HepG2 (cell line): ENCODE data around the gene NCKIPSD. TPM values are rescaled to one million over a fixed set of nuclear protein-coding genes. Genes with fewer than 3 reads are reported as not detected.
A peak's percentile ranks its signal among the peaks of the same experiment; 100 is the strongest.

Experiments used
- ATAC-seq: fragments of 200-7000 bp; cut with Tn5 transposase; 3 replicates; pipeline ENCODE4 v1.9.1; 2020; ENCODE audit warnings: mild to moderate bottlenecking, moderate library complexity
- BruUV-seq: library from RNA; stranded (reverse); fragments of 400-500 nt; replicated peaks from 2 replicates; lab custom pipeline; 2021; lab: Mats Ljungman, UMichigan
- CTCF ChIA-PET: fragments of 300-600 bp; formaldehyde crosslinking; extraction: SDS; loops from one replicate; lab custom pipeline; 2021; ENCODE audit warnings: low total read pairs, inconsistent platforms, low intra/inter-chr PET ratio; lab: Yijun Ruan, JAX
- POLR2A ChIA-PET: fragments of 350-600 bp; sonication (Branson Sonifier 250); formaldehyde crosslinking; loops from one replicate; lab custom pipeline; 2020; ENCODE audit warnings: antibody characterized with exemption, inconsistent platforms; lab: Yijun Ruan, JAX
- DNase-seq: peaks from one replicate; pipeline ENCODE4 v3.0.0-alpha.2; 2015; ENCODE audit warnings: low spot score
- FAIRE-seq: peaks from 3 replicates; lab custom pipeline; 2011; peaks lifted over from hg19 to GRCh38; lab: Jason Lieb, UNC
- H2AFZ ChIP-seq: one replicate; pipeline ENCODE4 v1.6.1; 2011; ENCODE audit warnings: low read length, inconsistent platforms
- H3K27ac ChIP-seq: fragments of 300-600 bp; 3 replicates; pipeline ENCODE4 v1.8.0; 2011; ENCODE audit warnings: mixed run types, mild to moderate bottlenecking, mixed read lengths, low read length, inconsistent platforms; ENCODE audit not compliant: insufficient read depth; ENCODE audit errors: extremely low read length
- H3K27me3 ChIP-seq, 2 experiments: fragments of 200-600 bp in 1 of 2; 2 replicates in 1 of 2; 3 replicates in 1 of 2; pipeline versions ENCODE4 v1.6.0 to v1.8.0; 2011; ENCODE audit warnings: low read length in 2 of 2, mild to moderate bottlenecking in 2 of 2, moderate library complexity in 2 of 2, inconsistent platforms in 1 of 2; ENCODE audit not compliant: insufficient read depth in 2 of 2, control insufficient read depth in 1 of 2
- H3K36me3 ChIP-seq, 2 experiments: fragments of 200-600 bp in 1 of 2; replicated peaks in 1 of 2; 2 replicates in 1 of 2; 3 replicates in 1 of 2; pipeline versions ENCODE4 v1.5.1 to v1.8.0; 2011; ENCODE audit warnings: low read length in 2 of 2, inconsistent platforms in 1 of 2; ENCODE audit not compliant: insufficient read depth in 2 of 2, control insufficient read depth in 1 of 2
- H3K4me1 ChIP-seq: 2 replicates; pipeline ENCODE4 v1.5.1; 2012; ENCODE audit warnings: low read length, inconsistent platforms; ENCODE audit not compliant: insufficient read depth
- H3K4me2 ChIP-seq: 2 replicates; pipeline ENCODE4 v1.6.0; 2011; ENCODE audit warnings: low read depth, low read length, inconsistent platforms
- H3K4me3 ChIP-seq, 3 experiments: fragments of 200-600 bp in 1 of 3; sonication (generic), shearing (Covaris generic) in 1 of 3; replicated peaks in 1 of 3; 2 replicates each; pipeline ENCODE4 v1.5.1; 2011 to 2016; ENCODE audit warnings: low read length in 3 of 3, inconsistent platforms in 2 of 3, low read depth in 2 of 3, mild to moderate bottlenecking in 2 of 3, control low read depth in 1 of 3, mixed read lengths in 1 of 3; ENCODE audit not compliant: insufficient read depth in 1 of 3
- H3K79me2 ChIP-seq: one replicate; pipeline ENCODE4 v1.6.1; 2011; ENCODE audit warnings: low read length, inconsistent platforms; ENCODE audit not compliant: insufficient read depth
- H3K9ac ChIP-seq: 2 replicates; pipeline ENCODE4 v1.6.0; 2011; ENCODE audit warnings: mild to moderate bottlenecking, low read depth, low read length, inconsistent platforms; ENCODE audit not compliant: insufficient read depth
- H3K9me3 ChIP-seq: 2 replicates; pipeline ENCODE4 v1.5.1; 2012; ENCODE audit warnings: mild to moderate bottlenecking, low read length
- H4K20me1 ChIP-seq: 2 replicates; pipeline ENCODE4 v1.6.0; 2011; ENCODE audit warnings: inconsistent platforms, mild to moderate bottlenecking, low read length, moderate library complexity; ENCODE audit not compliant: insufficient read depth
- FOXA1 ChIP-seq, 2 experiments: fragments of 450-650 bp in 1 of 2; sonication (generic) in 1 of 2; formaldehyde crosslinking in 1 of 2; IDR thresholded peaks; 2 replicates each; pipeline versions ENCODE4 v1.4.0 to v1.6.1; 2016 to 2020; ENCODE audit warnings: missing genetic modification reagents in 1 of 2
- KAT2B ChIP-seq: fragments of 150-350 bp; IDR thresholded peaks from 2 replicates; pipeline ENCODE4 v1.6.1; 2014; ENCODE audit warnings: low read depth, low read length, borderline replicate concordance
- MBNL3 ChIP-seq: fragments of 250-450 bp; sonication (Bioruptor Pico); conservative IDR thresholded peaks from 2 replicates; pipeline ENCODE4 v1.8.0; 2022; ENCODE audit warnings: mild to moderate bottlenecking, inconsistent platforms
- RBM22 ChIP-seq: fragments of 200-400 bp; formaldehyde crosslinking; optimal IDR thresholded peaks from 2 replicates; pipeline ENCODE3; 2017; ENCODE audit warnings: mild to moderate bottlenecking, low read length, moderate library complexity
- SMAD1 ChIP-seq: sonication (generic); formaldehyde crosslinking; IDR thresholded peaks from 2 replicates; pipeline ENCODE4 v1.4.0; 2020; ENCODE audit warnings: missing genetic modification reagents, low read depth, mild to moderate bottlenecking, borderline replicate concordance
- STAG1 ChIP-seq: sonication (generic); formaldehyde crosslinking; IDR thresholded peaks from 2 replicates; pipeline ENCODE4 v1.4.0; 2020; ENCODE audit warnings: missing genetic modification reagents
- ZNF121 ChIP-seq: sonication (generic); formaldehyde crosslinking; IDR thresholded peaks from 2 replicates; pipeline ENCODE4 v1.5.0; 2020; ENCODE audit warnings: mild to moderate bottlenecking, missing genetic modification reagents
- ZNF17 ChIP-seq: sonication (generic); formaldehyde crosslinking; IDR thresholded peaks from 2 replicates; pipeline ENCODE4 v1.5.0; 2020; ENCODE audit warnings: mild to moderate bottlenecking, missing genetic modification reagents
- ZNF496 ChIP-seq: sonication (generic); formaldehyde crosslinking; IDR thresholded peaks from 2 replicates; pipeline ENCODE4 v1.8.1; 2023; ENCODE audit warnings: mild to moderate bottlenecking, moderate library complexity, missing genetic modification reagents; ENCODE audit not compliant: insufficient replicate concordance
- ZNF776 ChIP-seq: sonication (generic); formaldehyde crosslinking; IDR thresholded peaks from 2 replicates; pipeline ENCODE4 v1.4.0; 2020; ENCODE audit warnings: mild to moderate bottlenecking, missing genetic modification reagents
- WGBS: methylation state at CpG from one replicate; pipeline ENCODE4 v1.1.6; 2017; ENCODE audit warnings: low lambda C conversion rate; 5-methylcytosine and 5-hydroxymethylcytosine counted together
- in situ Hi-C: cut with HindIII; loops from 2 replicates; pipeline ENCODE4 v1.10.0; 2017; ENCODE audit warnings: low pct_unique_long_range_greater_than_20kb; ENCODE audit not compliant: extremely low pct_ligation_motif_present
- intact Hi-C: fragments of 100-400 bp; cut with micrococcal nuclease; formaldehyde crosslinking; loops from one replicate; pipeline ENCODE4 v1.10.0; 2022; ENCODE audit not compliant: unreplicated experiment
- polyA plus RNA-seq, 8 experiments: library from polyadenylated mRNA; depleted of rRNA in 3 of 8; stranded (reverse) in 7 of 8; unstranded in 1 of 8; fragments of >200 nt; fragmentation: Illumina TruSeq in 4 of 8; extraction: Trizol in 4 of 8; gene quantifications; 2 replicates each; pipeline versions ENCODE4 v1.2.1 to v1.2.3, GENCODE V29; 2011 to 2016; ENCODE audit warnings: low read depth in 4 of 8, missing spikeins in 1 of 8, mixed read lengths in 1 of 8; ENCODE audit not compliant: insufficient read depth in 1 of 8
- total RNA-seq, 5 experiments: library from RNA; depleted of rRNA; stranded (reverse); fragments of >200 nt; fragmentation: Illumina TruSeq; extraction: Trizol; gene quantifications; 2 replicates each; pipeline ENCODE4 v1.2.3, GENCODE V29; 2016; ENCODE audit warnings: low read depth in 1 of 5

Gene NCKIPSD
- total and polyA plus RNA-seq, 2 of the 13 experiments (the other 11 are each of a cell fraction or from before 2014, with no cell fraction given): 13.5 to 35.2 TPM

DNA sequence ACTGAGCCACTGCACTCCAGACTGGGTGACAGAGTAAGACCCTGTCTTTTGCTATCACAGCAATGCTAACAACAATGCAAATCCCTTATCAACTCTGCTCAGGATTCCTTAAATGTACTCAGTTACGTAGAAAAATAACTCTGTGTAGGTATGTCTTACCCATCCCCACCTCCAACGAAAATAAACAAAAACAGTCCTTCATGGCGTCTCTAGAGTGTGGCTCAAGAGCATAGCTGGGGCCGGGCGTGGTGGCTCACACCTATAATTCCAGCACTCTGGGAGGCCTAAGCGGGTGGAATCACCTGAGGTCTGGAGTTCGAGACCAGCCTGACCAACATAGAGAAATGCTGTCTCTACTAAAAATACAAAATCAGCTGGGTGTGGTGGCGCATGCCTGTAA is 13.2 kb upstream of the NCKIPSD start:
- Histone ChIP-seq H3K36me3 (peaks cover 19 to 50% of the 10 kb centered on the region in 2 experiments), H4K20me1 (peaks cover 68% of the 10 kb centered on the region)
- TF ChIP-seq KAT2B: no peak
- peak; percentile 55 for TF ChIP-seq RBM22
- TF ChIP-seq ZNF776 (CRISPR knock-in tag): no peak
- no peak for TF ChIP-seq MBNL3 (CRISPR knock-in tag)
- TF ChIP-seq ZNF121 (CRISPR knock-in tag): no peak
- TF ChIP-seq, all 625 proteins: peak for 1
- POLR2A ChIA-PET: interaction anchor here (1.4 kb wide), 1 partner anchor 10 kb away, joined by 3 read pairs; no protein-coding TSS in a partner anchor
- intact Hi-C loops (no loop called here), in situ Hi-C loops (no loop called here)
- Histone ChIP-seq H3K9me3 (no peaks in the 10 kb centered on the region), H3K27ac (no peak overlapping the region), H3K4me3 (no peak overlapping the region), H3K27me3 (no peaks in the 10 kb centered on the region), H2AFZ (no peak overlapping the region), H3K4me2 (no peak overlapping the region), H3K9ac (no peak overlapping the region), H3K79me2 (peaks cover 67% of the 10 kb centered on the region), H3K4me1 (peaks cover 12% of the 10 kb centered on the region)
- FAIRE-seq: no peak
- DNase-seq: no peak
- WGBS: 96% methylated on average over 8 of the region's 8 CpGs
- CTCF ChIA-PET: no interaction called here
- no peak for ATAC-seq
- BruUV-seq: no TSS peak

DNA sequence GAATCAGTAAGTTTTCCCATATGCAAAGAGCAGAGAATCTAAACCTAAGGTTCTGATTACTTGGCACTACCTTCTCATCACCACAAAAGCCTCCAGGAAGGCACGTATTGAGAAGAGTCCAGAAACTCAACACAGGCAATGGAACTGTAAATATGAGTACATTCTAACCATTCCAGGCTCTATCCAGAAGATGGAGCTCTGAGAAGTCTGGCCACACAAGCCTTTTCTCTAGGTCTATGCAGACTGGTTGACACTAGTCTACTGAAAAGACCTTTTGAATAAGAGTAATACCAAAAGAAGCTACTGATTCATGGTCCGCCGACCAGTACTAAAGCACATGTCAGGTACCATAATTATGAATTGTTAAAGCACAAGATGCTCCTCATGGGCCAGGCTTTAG is 12.2 kb upstream of the NCKIPSD start:
- H3K9ac ChIP-seq: no peak overlapping the region
- H3K9me3 ChIP-seq: no peaks in the 10 kb centered on the region
- H3K36me3 ChIP-seq: peaks cover 25 to 59% of the 10 kb centered on the region in 2 experiments
- no peaks in the 10 kb centered on the region for H3K27me3 ChIP-seq
- POLR2A ChIA-PET: interaction anchor here (0.7 to 2.0 kb wide), 2 partner anchors 12 to 42 kb away, joined by 3 to 7 read pairs; partner anchors contain the start of gene NCKIPSD
- no peak for TF ChIP-seq FOXA1 (IDR thresholded peaks at IDR 0.05)
- TF ChIP-seq FOXA1 (CRISPR knock-in tag; IDR thresholded peaks at IDR 0.05): 0 out of 2 replicates have a peak, but pooled peaks have one; percentile 7
- TF ChIP-seq ZNF496 (CRISPR knock-in tag): no peak
- TF ChIP-seq SMAD1 (CRISPR knock-in tag): no peak
- peak; percentile 60 for TF ChIP-seq RBM22
- TF ChIP-seq ZNF17 (CRISPR knock-in tag): no peak
- 0 out of 2 replicates have a peak, but pooled peaks have one; percentile 4 for TF ChIP-seq STAG1 (CRISPR knock-in tag)
- 94% methylated on average over 3 of the region's 3 CpGs for WGBS
- H2AFZ ChIP-seq: no peak overlapping the region
- DNase-seq: no peak
- FAIRE-seq: no peak
- peak; percentile 56 for ATAC-seq
- H3K4me1 ChIP-seq: peaks cover 12% of the 10 kb centered on the region
- CTCF ChIA-PET: no interaction called here
- H4K20me1 ChIP-seq: peaks cover 66% of the 10 kb centered on the region
- H3K79me2 ChIP-seq: peaks cover 62% of the 10 kb centered on the region
- H3K27ac ChIP-seq: no peak overlapping the region
- BruUV-seq: no TSS peak
- H3K4me2 ChIP-seq: no peak overlapping the region
- H3K4me3 ChIP-seq: no peak overlapping the region
- in situ Hi-C loops: no loop called here
- intact Hi-C loops: no loop called here
